Measurements from ENCODE around the gene UQCC5. TPM values are rescaled to one million over a fixed set of nuclear protein-coding genes. Genes with fewer than 3 reads are reported as not detected.

The UQCC5 gene
- total RNA-seq, 1 donor from 2014 or later: 22.8 TPM

DNA sequence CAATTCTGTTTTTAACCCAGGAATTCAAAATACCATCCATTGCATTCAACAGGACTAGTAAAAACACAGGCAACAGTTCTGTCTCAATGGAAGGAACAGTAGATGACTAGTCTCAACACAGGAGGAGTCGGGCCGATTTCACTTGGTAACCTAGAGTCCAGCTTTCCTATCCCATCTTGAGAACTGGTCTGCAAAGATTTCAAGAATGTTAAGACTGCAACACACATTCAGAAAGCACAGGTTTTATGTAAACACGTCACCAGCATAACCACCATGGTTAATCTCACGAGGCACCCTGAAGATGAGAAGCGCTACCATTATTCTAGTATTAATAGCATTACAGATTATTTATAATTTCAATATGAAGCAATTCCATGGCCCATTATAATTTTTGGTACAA is 22.0 kb downstream of the UQCC5 start:
- Mint-ChIP-seq H3K4me3 (no peak overlapping the region), H3K27me3 (no peaks in the 10 kb centered on the region), H3K36me3 (peaks cover 30% of the 10 kb centered on the region), H3K27ac (no peak overlapping the region), H3K9me3 (no peaks in the 10 kb centered on the region), H3K4me1 (ENCODE audit: unreplicated experiment) (peaks cover 9% of the 10 kb centered on the region)
- TF ChIP-seq, protein P1, sequence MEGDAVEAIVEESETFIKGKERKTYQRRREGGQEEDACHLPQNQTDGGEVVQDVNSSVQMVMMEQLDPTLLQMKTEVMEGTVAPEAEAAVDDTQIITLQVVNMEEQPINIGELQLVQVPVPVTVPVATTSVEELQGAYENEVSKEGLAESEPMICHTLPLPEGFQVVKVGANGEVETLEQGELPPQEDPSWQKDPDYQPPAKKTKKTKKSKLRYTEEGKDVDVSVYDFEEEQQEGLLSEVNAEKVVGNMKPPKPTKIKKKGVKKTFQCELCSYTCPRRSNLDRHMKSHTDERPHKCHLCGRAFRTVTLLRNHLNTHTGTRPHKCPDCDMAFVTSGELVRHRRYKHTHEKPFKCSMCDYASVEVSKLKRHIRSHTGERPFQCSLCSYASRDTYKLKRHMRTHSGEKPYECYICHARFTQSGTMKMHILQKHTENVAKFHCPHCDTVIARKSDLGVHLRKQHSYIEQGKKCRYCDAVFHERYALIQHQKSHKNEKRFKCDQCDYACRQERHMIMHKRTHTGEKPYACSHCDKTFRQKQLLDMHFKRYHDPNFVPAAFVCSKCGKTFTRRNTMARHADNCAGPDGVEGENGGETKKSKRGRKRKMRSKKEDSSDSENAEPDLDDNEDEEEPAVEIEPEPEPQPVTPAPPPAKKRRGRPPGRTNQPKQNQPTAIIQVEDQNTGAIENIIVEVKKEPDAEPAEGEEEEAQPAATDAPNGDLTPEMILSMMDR (conservative IDR thresholded peaks at IDR 0.05): no peak
- no peak for DNase-seq (ENCODE audit: extremely low spot score, unreplicated experiment)

DNA sequence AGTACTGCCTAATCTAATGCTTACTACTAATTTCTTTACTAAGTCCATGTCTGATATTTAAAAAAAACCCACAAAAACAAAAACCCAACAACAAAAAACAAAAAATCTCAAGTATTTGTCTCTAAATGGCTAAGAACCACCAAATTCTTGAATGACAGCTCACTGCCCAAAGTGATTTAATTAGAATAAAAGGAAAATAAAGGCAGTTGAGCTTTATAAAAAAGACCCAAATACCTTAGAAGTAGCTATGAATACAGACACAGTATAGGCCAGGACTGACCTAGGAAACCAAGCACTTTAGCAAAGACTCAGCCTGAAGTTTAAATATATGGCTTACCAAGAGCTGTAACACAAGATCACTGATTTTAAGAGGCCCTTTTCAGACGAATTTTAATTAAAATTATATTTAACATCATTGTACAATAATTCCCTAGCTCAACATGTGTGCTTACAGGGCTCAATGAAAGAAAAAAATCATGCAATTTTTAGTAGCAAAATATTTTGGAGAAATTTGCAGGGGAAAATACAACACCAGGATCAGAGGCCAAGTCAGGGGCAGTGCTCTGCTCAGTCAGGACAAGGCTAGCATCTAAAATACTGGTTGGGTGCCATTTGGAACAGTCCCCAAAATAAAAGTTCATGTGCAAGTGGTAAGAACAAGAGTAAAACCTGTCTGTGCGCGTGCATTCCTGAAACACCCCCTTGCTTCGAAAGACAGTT is 24.8 kb downstream of the UQCC5 start:
- no peak overlapping the region for H3K4me3 Mint-ChIP-seq
- peaks cover 4% of the 10 kb centered on the region for H3K4me1 Mint-ChIP-seq (ENCODE audit: unreplicated experiment)

DNA sequence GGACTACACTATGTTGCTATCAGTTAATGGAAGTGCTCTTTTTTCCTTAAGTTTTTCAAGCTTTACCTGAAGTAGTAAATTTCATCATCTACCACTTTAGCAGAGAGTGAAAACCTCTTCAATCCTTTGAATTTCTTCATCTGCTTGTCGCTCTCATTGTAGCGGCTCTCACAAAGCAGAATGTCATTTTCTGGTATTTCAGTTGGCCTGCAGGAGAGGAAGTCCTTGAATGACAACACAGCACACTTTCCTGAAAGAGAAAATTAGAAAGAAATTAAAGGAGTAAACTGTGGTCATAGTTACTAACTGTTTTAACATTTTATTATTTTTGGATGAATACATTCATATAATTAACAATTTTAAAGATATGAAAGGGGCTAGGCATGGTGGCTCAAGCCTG is 27.6 kb downstream of the UQCC5 start:
- TF ChIP-seq, protein P1 (conservative IDR thresholded peaks at IDR 0.05): no peak
- Mint-ChIP-seq H3K9me3 (no peaks in the 10 kb centered on the region), H3K27ac (no peak overlapping the region), H3K4me1 (ENCODE audit: unreplicated experiment) (no peaks in the 10 kb centered on the region), H3K27me3 (no peaks in the 10 kb centered on the region), H3K4me3 (no peak overlapping the region), H3K36me3 (peaks cover 31% of the 10 kb centered on the region)
- no peak for DNase-seq (ENCODE audit: extremely low spot score, unreplicated experiment)

More for the DNA sequence above, 24.8 kb downstream of the UQCC5 start:
- Mint-ChIP-seq H3K27me3 (no peaks in the 10 kb centered on the region), H3K27ac (no peak overlapping the region), H3K9me3 (no peaks in the 10 kb centered on the region), H3K36me3 (peaks cover 31% of the 10 kb centered on the region)
- TF ChIP-seq, protein P1 (conservative IDR thresholded peaks at IDR 0.05): no peak
- DNase-seq (ENCODE audit: extremely low spot score, unreplicated experiment): no peak

DNA sequence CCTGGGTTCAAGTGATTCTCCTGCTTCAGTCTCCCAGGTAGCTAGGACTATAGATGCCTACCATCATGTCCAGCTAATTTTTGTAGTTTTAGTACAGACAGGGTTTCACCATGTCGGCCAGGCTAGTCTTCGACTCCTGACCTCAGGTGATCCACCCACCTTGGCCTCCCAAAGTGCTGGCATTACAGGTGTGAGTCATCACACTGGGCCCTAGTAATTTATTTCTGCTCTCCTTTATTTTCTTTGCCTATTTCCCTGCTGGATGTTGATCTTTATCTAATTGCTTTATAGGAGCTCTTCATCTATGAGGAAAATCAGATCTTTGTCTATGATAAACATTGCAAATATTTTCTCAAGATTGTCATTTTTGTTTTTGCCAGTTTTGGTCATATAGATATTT is 31.7 kb downstream of the UQCC5 start:
- H3K27ac Mint-ChIP-seq: no peak overlapping the region
- H3K4me3 Mint-ChIP-seq: no peak overlapping the region
- H3K9me3 Mint-ChIP-seq: no peaks in the 10 kb centered on the region
- H3K4me1 Mint-ChIP-seq (ENCODE audit: unreplicated experiment): no peaks in the 10 kb centered on the region
- no peak for DNase-seq (ENCODE audit: extremely low spot score, unreplicated experiment)
- H3K27me3 Mint-ChIP-seq: no peaks in the 10 kb centered on the region
- H3K36me3 Mint-ChIP-seq: peaks cover 21% of the 10 kb centered on the region
- TF ChIP-seq, protein P1 (conservative IDR thresholded peaks at IDR 0.05): no peak

DNA sequence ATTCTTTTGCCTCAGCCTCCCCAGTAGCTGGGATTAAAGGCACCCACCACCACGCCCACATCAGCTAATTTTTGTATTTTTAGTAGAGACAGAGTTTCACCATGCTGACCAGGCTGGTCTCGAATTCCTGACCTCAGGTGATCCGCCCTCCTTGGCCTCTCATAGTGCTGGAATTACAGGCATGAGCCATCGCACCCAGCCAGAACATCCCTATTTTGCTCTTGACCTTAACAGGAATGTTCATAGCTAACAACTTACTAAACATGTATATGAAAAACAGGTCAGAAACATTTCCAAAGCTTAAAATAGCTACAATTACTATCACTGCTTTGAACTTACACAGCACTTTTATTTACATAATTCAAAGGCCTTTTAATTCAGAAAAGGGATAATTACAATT is 33.7 kb downstream of the UQCC5 start:
- no peak for DNase-seq (ENCODE audit: extremely low spot score, unreplicated experiment)
- H3K9me3 Mint-ChIP-seq: no peaks in the 10 kb centered on the region
- H3K4me3 Mint-ChIP-seq: no peak overlapping the region
- H3K36me3 Mint-ChIP-seq: peaks cover 24% of the 10 kb centered on the region
- TF ChIP-seq, protein P1 (conservative IDR thresholded peaks at IDR 0.05): no peak
- peak overlapping the region; percentile 38 for H3K27ac Mint-ChIP-seq
- H3K4me1 Mint-ChIP-seq (ENCODE audit: unreplicated experiment): no peaks in the 10 kb centered on the region
- H3K27me3 Mint-ChIP-seq: no peaks in the 10 kb centered on the region
